Muscle layer of colon (tissue), 2 donors: Measurements from ENCODE around the gene NT5C.
"Not testable (repeated sequence)": the region's sequence is repeated elsewhere in the genome, so short reads cannot be mapped to it uniquely, and the experiment has no call there.

ENCODE experiments used
- H3K27ac ChIP-seq: one replicate; pipeline ENCODE4 v1.7.0; 2013; ENCODE audit warnings: low read depth, mild to moderate bottlenecking, low read length, moderate library complexity
- H3K27me3 ChIP-seq, 2 donors: one replicate each; pipeline ENCODE4 v1.7.0; 2013; ENCODE audit warnings: low read length in 2 of 2, mild to moderate bottlenecking in 2 of 2; ENCODE audit not compliant: insufficient read depth in 2 of 2, control insufficient read depth in 1 of 2
- H3K36me3 ChIP-seq: one replicate; pipeline ENCODE4 v1.7.0; 2013; ENCODE audit warnings: mild to moderate bottlenecking, low read length; ENCODE audit not compliant: insufficient read depth
- H3K4me1 ChIP-seq: one replicate; pipeline ENCODE4 v1.7.0; 2013; ENCODE audit warnings: mild to moderate bottlenecking, low read length; ENCODE audit not compliant: insufficient read depth
- H3K4me3 ChIP-seq, 2 donors: one replicate each; pipeline ENCODE4 v1.7.0; 2013; ENCODE audit warnings: low read length in 2 of 2, low read depth in 1 of 2, mild to moderate bottlenecking in 1 of 2, moderate library complexity in 1 of 2
- H3K9ac ChIP-seq: one replicate; pipeline ENCODE4 v1.7.0; 2013; ENCODE audit warnings: low read length
- H3K9me3 ChIP-seq: one replicate; pipeline ENCODE4 v1.7.0; 2013; ENCODE audit warnings: mild to moderate bottlenecking, low read length
- donor health status: abdominal sarcoma.
- donor health status: Adenocarcinoma of cecum.

Gene NT5C

GRCh38 chr17:75158480-75158879, 26.9 kb upstream of the NT5C start:
- not testable (repeated sequence) for H3K9me3 ChIP-seq, H3K9ac ChIP-seq, H3K4me1 ChIP-seq, H3K27ac ChIP-seq, H3K4me3 ChIP-seq, H3K36me3 ChIP-seq, H3K27me3 ChIP-seq

DNA sequence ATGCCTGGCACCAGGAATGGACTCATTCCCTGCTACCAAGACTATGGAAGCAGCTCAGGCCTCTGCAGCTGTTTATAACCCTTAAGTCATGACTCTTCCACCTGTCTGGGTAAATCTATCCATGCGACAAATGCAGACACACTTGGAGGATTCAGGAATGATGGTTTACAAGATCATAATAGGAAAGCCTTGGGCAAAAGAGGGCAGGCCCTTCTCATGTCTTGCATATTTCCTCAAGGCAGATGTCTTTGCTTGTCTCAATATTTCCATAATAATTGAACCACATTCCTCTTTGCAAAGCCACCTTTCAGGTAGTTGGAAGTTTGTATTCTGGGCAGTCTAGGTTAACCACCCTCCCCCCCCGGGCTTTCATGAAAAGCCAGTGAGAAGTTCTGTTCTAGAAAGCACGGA, 23.7 kb upstream of the NT5C start:
- H3K4me3 ChIP-seq: peak overlapping the region in 1 of 2 donors; percentile 76
- H3K9me3 ChIP-seq: no peaks in the 10 kb centered on the region

GRCh38 chr17:75154195-75155106, 22.9 kb upstream of the NT5C start, which contains the start of gene JPT1:
JPT1 (minus strand) TSS chr17:75154512; CDS start chr17:75154397, 115 bp downstream.
- Histone ChIP-seq H3K4me3 (peak within 1 kb of the TSS; percentile 76 to 80), H3K9ac (no peak within 1 kb of the TSS), H3K9me3 (no peaks in the 10 kb centered on the region), H3K27me3 (no peaks in the 10 kb centered on the region), H3K36me3 (no peaks in the 10 kb centered on the region), H3K4me1 (peaks cover 18% of the 10 kb centered on the region), H3K27ac (peak within 1 kb of the TSS; percentile 48)

More for the DNA sequence above, 23.7 kb upstream of the NT5C start:
- Histone ChIP-seq H3K27ac (no peak overlapping the region), H3K9ac (no peak overlapping the region), H3K4me1 (peaks cover 18% of the 10 kb centered on the region), H3K36me3 (no peaks in the 10 kb centered on the region), H3K27me3 (no peaks in the 10 kb centered on the region)

DNA sequence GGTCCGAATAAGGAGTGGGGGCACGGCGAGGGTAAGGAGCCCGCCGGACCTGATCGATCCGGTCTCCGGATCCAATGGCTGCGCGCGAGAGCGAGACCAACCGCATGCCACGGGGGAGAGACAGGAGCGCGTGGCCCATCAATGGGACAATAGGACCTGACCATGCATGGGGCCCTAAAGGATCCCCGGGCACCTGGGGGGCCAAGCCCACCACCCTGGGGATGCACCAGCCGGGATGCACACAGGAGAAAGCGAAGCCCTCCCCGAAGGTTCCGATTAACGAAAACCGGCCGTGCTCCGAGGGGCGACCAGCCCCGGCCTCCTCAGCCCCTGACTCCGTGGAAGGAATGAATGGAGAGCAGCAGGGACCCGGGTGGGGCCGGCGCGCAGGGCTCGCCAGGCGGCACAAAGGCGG, 22.2 kb upstream of the NT5C start:
- no peaks in the 10 kb centered on the region for H3K27me3 ChIP-seq
- H3K9ac ChIP-seq: no peak overlapping the region
- H3K9me3 ChIP-seq: no peaks in the 10 kb centered on the region
- H3K27ac ChIP-seq: peak overlapping the region; percentile 48
- no peaks in the 10 kb centered on the region for H3K36me3 ChIP-seq
- H3K4me3 ChIP-seq: peak overlapping the region; percentile 76 to 80
- peaks cover 18% of the 10 kb centered on the region for H3K4me1 ChIP-seq

DNA sequence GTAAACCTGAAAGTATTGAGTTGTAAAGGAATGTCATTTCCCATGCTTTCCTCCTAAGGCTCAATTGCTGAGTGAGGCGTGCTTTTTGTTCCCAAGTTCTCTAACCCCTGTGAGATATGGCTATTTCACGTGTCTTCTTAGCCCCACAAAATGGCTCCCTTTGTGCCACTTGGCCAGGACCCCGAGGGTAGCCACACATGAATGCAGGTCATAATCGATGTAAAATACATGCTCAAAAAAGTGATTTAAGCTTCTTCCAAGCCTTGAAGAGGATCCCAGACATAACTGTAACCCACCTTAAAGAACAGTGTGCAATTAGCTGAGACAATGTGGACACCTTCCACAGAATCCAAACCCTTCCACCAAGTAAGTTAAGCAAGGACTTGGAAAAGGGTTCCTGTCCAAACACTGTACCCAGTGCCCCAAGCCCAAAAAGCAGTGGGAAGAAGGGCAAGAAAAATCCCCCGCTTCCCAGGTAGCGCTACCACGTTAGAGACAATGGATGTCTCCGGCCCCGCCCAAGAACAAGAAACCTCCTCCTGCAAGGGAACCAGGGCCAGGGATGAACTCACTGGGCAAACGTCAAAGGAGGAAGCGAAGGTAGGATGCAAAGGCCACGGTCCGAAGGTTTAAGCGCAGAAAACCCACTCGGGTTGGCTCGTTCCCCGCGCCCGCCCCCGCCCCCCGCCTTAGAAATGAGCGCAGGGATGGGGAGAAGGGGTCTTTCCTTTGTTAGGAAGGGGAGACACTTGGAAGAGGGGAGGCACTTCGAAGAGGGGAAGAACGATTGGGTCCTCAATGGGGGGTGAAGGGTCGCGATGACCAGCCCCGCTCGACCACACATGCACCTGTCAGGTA, 21.6 kb upstream of the NT5C start:
- Histone ChIP-seq H3K9me3 (no peaks in the 10 kb centered on the region), H3K36me3 (peaks cover under 1% of the 10 kb centered on the region), H3K27me3 (no peaks in the 10 kb centered on the region), H3K4me1 (peaks cover 18% of the 10 kb centered on the region), H3K27ac (no peak overlapping the region), H3K4me3 (peak overlapping the region; percentile 76 to 80), H3K9ac (no peak overlapping the region)

- Histone ChIP-seq H3K27ac (no peak overlapping the region), H3K36me3 (peaks cover 6% of the 10 kb centered on the region), H3K9ac (no peak overlapping the region), H3K27me3 (no peaks in the 10 kb centered on the region), H3K4me1 (peaks cover 18% of the 10 kb centered on the region), H3K9me3 (no peaks in the 10 kb centered on the region), H3K4me3 (no peak overlapping the region)
Measured at GRCh38 chr17:75152523-75152921, 21.0 kb upstream of the NT5C start.

- no peaks in the 10 kb centered on the region for H3K9me3 ChIP-seq
- no peak overlapping the region for H3K9ac ChIP-seq
- no peaks in the 10 kb centered on the region for H3K27me3 ChIP-seq
- H3K4me3 ChIP-seq: no peak overlapping the region
- peaks cover 11% of the 10 kb centered on the region for H3K36me3 ChIP-seq
- H3K27ac ChIP-seq: no peak overlapping the region
- H3K4me1 ChIP-seq: peaks cover 18% of the 10 kb centered on the region
Measured at GRCh38 chr17:75151930-75152329, 20.4 kb upstream of the NT5C start.

GRCh38 chr17:75147878-75148546, 16.5 kb upstream of the NT5C start:
- peaks cover 15% of the 10 kb centered on the region for H3K36me3 ChIP-seq
- no peak overlapping the region for H3K9ac ChIP-seq
- H3K4me3 ChIP-seq: no peak overlapping the region
- no peaks in the 10 kb centered on the region for H3K9me3 ChIP-seq
- peaks cover 6% of the 10 kb centered on the region for H3K4me1 ChIP-seq
- H3K27me3 ChIP-seq: no peaks in the 10 kb centered on the region
- no peak overlapping the region for H3K27ac ChIP-seq

- H3K27me3 ChIP-seq: no peaks in the 10 kb centered on the region
- H3K36me3 ChIP-seq: peaks cover 15% of the 10 kb centered on the region
- H3K9me3 ChIP-seq: no peaks in the 10 kb centered on the region
- H3K27ac ChIP-seq: no peak overlapping the region
- H3K4me1 ChIP-seq: no peaks in the 10 kb centered on the region
- H3K9ac ChIP-seq: no peak overlapping the region
- H3K4me3 ChIP-seq: no peak overlapping the region
Measured at GRCh38 chr17:75146592-75146991, 15.1 kb upstream of the NT5C start.

DNA sequence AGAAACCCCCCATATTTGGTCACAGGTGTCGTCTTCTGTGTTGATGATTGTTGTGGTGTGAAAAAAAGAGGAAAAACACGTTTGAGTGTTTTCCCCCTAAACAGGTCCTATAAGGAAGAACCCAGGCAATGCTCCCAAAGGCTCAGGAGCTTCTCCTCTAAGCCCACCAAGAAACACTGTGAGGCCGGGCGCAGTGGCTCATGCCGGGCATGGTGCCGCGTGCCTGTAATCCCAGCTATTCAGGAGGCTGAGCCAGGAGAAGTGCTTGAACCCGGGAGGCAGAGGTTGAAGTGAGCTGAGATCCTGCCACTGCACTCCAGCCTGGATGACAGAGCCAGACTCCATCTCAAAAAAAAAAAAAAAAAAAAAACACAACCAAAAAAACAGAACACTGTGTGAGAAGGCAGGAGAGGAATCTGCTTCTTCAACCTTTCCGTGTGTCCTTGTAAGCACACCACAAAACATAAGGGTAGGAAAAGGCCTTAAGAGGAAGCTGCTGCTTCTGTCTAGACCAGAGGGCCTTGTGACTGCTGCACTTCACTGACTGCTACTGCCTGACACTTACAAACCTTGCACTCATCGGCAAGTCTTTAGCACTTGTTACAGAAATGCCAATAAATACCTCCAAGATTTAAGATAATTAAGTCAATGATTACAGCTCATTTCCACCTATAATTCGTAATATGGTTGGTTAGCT, 13.4 kb upstream of the NT5C start:
- Histone ChIP-seq H3K36me3 (peaks cover 19% of the 10 kb centered on the region), H3K4me3 (no peak overlapping the region), H3K4me1 (no peaks in the 10 kb centered on the region), H3K27me3 (no peaks in the 10 kb centered on the region), H3K27ac (no peak overlapping the region), H3K9ac (no peak overlapping the region), H3K9me3 (no peaks in the 10 kb centered on the region)
